Cardiac fibroblast (primary cell): ENCODE measurements around the gene WDR6.
"Not testable (repeated sequence)": the region's sequence is repeated elsewhere in the genome, so short reads cannot be mapped to it uniquely, and the experiment has no call there.

Experiments
- DNase-seq, 2 donors: peaks; one replicate each; pipeline versions ENCODE4 v3.0.0 to v3.0.0-alpha.2; 2010; ENCODE audit warnings: low read depth in 2 of 2
- H3K4me3 ChIP-seq, 2 donors: replicated peaks in 1 of 2; 1 replicate in 1 of 2; 2 replicates in 1 of 2; pipeline ENCODE4 v1.5.1; 2011; ENCODE audit warnings: low read depth in 2 of 2, low read length in 2 of 2, mild to moderate bottlenecking in 2 of 2, moderate library complexity in 1 of 2
- TF ChIP-seq, protein P1 (sequence below): IDR thresholded peaks from one replicate; pipeline ENCODE4 v1.5.1; 2011; ENCODE audit warnings: low read depth, mild to moderate bottlenecking, low read length, inconsistent platforms

WDR6 gene

DNA sequence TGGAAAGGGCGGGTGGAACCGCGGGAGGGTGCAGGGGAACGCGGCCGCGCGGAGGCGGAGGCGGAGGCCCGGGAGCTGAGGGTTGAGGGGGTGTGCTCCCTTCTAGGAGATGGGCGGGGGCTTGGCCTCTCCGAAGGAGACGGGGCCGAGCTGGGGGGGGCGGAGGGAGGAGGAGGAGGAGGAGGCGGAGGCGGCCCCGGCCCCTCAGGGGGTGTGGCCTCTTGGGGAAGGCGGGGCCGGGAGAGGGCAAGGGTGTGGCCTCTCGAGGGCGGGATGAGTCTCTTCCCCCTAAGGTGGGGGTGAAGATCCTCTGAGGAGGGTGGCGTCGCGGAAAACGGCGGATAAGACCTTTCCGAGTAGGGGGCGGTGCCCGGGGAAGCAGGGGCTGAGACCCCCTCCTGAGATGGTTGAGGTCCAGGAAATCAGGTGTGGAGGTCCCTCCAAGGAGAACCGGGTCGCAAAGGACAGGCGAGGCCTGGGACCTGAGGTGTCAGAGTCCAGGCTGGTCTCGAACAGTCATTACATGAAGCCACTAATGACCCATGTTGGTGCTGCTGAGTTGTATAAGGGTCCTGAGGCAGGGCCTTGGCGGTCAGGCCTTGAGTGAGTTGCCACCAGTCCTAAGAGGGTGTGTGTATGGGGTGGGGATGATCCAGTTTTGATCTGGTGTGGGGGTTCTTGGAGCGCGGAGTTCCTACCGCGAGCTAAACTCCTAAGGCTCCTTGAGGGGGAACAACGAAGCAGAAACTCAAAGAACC lies 759 bp downstream of the WDR6 start:
- TF ChIP-seq, protein P1, sequence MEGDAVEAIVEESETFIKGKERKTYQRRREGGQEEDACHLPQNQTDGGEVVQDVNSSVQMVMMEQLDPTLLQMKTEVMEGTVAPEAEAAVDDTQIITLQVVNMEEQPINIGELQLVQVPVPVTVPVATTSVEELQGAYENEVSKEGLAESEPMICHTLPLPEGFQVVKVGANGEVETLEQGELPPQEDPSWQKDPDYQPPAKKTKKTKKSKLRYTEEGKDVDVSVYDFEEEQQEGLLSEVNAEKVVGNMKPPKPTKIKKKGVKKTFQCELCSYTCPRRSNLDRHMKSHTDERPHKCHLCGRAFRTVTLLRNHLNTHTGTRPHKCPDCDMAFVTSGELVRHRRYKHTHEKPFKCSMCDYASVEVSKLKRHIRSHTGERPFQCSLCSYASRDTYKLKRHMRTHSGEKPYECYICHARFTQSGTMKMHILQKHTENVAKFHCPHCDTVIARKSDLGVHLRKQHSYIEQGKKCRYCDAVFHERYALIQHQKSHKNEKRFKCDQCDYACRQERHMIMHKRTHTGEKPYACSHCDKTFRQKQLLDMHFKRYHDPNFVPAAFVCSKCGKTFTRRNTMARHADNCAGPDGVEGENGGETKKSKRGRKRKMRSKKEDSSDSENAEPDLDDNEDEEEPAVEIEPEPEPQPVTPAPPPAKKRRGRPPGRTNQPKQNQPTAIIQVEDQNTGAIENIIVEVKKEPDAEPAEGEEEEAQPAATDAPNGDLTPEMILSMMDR = no peak
- DNase-seq = peak; percentile 89 to 92
- H3K4me3 ChIP-seq = peak overlapping the region; percentile 64 to 88

- H3K4me3 ChIP-seq = peak overlapping the region in 1 of 2 donors; percentile 64
- not testable (repeated sequence) for DNase-seq
Measured at GRCh38 chr3:49008627-49009026, 1.4 kb downstream of the WDR6 start.

- H3K4me3 ChIP-seq = no peak overlapping the region
- DNase-seq = no peak
- TF ChIP-seq, protein P1 = no peak
Measured at GRCh38 chr3:49009396-49009795, 2.2 kb downstream of the WDR6 start.

GRCh38 chr3:49012441-49013017 lies 5.3 kb downstream of the WDR6 start:
- no peak for DNase-seq
- no peak overlapping the region for H3K4me3 ChIP-seq

GRCh38 chr3:49013113-49013737 lies 6.0 kb downstream of the WDR6 start:
- TF ChIP-seq, protein P1 = no peak
- H3K4me3 ChIP-seq = no peak overlapping the region
- DNase-seq = no peak

More at GRCh38 chr3:49012441-49013017, 5.3 kb downstream of the WDR6 start:
- TF ChIP-seq, protein P1 = no peak

- TF ChIP-seq, protein P1 = peak; percentile 75
- no peak overlapping the region for H3K4me3 ChIP-seq
- DNase-seq = peak; percentile 52 to 58
Measured at GRCh38 chr3:49013738-49014660, 6.8 kb downstream of the WDR6 start.
